ENCODE results near the gene CRYBB3.

DNA sequence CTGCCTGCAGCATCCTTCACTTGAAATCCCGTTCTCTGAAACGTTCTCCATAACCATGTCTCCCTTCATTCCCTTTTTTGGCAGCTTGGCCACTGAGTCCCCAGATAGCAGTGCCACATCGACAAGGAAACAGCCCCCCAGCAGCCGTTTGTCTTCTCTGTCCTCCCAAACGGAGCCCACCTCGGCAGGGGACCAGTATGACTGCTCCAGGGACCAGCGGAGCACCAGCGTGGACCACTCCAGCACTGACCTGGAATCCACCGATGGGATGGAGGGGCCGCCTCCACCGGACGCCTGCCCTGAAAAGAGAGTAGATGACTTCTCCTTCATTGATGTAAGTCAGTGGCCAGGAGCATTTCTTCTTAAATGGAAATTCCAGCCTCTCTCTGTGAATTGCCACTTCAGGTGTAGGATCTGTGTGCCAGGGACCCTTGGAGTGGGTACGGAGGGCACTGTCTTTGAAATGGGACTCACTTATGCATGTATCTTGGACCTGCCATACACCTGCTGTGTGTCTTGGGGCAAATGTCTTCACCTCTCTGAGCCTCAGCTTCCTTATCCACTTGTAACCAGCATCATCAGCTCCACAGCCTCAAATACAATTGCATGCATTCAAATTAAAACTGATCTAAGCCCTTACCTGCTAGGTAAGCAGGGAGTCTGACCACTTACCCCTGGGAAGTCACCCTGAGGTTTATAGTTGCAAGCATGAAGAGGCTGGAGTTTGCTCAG lies 25.3 kb upstream of the CRYBB3 start:
- TF ChIP-seq, protein P1, sequence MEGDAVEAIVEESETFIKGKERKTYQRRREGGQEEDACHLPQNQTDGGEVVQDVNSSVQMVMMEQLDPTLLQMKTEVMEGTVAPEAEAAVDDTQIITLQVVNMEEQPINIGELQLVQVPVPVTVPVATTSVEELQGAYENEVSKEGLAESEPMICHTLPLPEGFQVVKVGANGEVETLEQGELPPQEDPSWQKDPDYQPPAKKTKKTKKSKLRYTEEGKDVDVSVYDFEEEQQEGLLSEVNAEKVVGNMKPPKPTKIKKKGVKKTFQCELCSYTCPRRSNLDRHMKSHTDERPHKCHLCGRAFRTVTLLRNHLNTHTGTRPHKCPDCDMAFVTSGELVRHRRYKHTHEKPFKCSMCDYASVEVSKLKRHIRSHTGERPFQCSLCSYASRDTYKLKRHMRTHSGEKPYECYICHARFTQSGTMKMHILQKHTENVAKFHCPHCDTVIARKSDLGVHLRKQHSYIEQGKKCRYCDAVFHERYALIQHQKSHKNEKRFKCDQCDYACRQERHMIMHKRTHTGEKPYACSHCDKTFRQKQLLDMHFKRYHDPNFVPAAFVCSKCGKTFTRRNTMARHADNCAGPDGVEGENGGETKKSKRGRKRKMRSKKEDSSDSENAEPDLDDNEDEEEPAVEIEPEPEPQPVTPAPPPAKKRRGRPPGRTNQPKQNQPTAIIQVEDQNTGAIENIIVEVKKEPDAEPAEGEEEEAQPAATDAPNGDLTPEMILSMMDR (IDR thresholded peaks at IDR 0.05): no peak
- TF ChIP-seq POLR2A (IDR thresholded peaks at IDR 0.05): no peak
